HepG2 (cell line): Measurements from ENCODE around the gene SLIT1.

ENCODE experiments used
- SMARCC2 ChIP-seq: fragments of 450-650 bp; IDR thresholded peaks from 2 replicates; pipeline ENCODE4 v1.6.1; 2017; ENCODE audit warnings: antibody characterized with exemption, mild to moderate bottlenecking
- TARDBP ChIP-seq: sonication (generic); formaldehyde crosslinking; IDR thresholded peaks from 2 replicates; pipeline ENCODE4 v1.8.0; 2022; ENCODE audit warnings: mild to moderate bottlenecking, missing genetic modification reagents
- ZNF451 ChIP-seq: sonication (generic); formaldehyde crosslinking; IDR thresholded peaks from 2 replicates; pipeline ENCODE4 v1.5.0; 2020; ENCODE audit warnings: mild to moderate bottlenecking, missing genetic modification reagents

DNA sequence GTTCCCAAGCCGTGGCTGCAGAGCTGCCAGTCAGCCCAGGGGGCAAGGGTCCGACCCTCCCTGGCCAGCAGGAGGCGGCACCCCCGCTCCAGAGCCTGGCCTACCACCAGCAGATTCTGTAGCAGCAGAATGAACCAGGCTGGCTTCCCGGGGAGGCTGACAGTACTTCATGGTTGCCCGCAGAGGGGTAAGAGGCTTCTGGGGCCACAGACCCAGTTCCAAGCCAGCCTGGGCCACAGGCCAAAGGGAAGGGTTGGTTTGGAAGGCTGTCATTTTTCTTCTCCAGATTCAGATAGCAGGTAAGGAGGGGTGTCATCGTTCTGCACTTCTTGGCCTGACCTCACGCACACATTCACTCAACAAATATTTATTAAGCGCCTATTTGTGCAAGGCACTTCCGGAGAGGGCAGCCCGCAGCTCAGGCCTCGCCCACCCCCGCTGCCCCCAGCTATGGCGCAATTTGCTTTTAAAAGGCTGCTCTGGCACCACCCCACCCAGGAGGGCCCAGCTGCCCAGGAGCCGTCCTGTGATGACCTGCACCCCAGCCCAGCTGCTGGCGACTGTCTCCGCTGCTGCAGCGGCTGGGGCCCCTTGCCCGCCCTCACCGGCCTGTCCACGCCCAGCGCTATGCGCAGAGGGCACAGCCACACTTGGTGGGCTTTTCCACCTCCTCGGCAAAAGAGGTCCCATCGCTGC is 185.1 kb downstream of the SLIT1 start:
- TF ChIP-seq SMARCC2 (no peak), ZNF451 (CRISPR knock-in tag) (no peak), TARDBP (no peak)
